HUES6 (cell line): ENCODE data around the gene SMAD5.

Source experiments
- H3K27ac ChIP-seq: 2 replicates; pipeline ENCODE4 v1.7.0; 2013; ENCODE audit warnings: low read depth, mild to moderate bottlenecking, low read length, inconsistent platforms
- H3K27me3 ChIP-seq: 2 replicates; pipeline ENCODE4 v1.6.1; 2013; ENCODE audit warnings: low read length; ENCODE audit not compliant: control insufficient read depth, insufficient read depth
- H3K36me3 ChIP-seq: 2 replicates; pipeline ENCODE4 v1.6.1; 2013; ENCODE audit warnings: low read length; ENCODE audit not compliant: control insufficient read depth, insufficient read depth
- H3K4me1 ChIP-seq: 2 replicates; pipeline ENCODE4 v1.6.1; 2013; ENCODE audit warnings: low read length; ENCODE audit not compliant: control insufficient read depth, insufficient read depth
- H3K4me3 ChIP-seq: 2 replicates; pipeline ENCODE4 v1.5.1; 2013; ENCODE audit warnings: low read depth, low read length
- H3K9ac ChIP-seq: one replicate; pipeline ENCODE4 v1.6.1; 2013; ENCODE audit warnings: mild to moderate bottlenecking, low read length
- H3K9me3 ChIP-seq: 2 replicates; pipeline ENCODE4 v1.6.1; 2013; ENCODE audit warnings: low read depth, low read length; ENCODE audit not compliant: control insufficient read depth, insufficient read depth

Gene SMAD5

GRCh38 chr5:136132557-136133221 lies at the start of gene SMAD5:
Gene SMAD5 (plus strand): TSS chr5:136132845. CDS start chr5:136153761, 20,916 bp downstream.
- Histone ChIP-seq H3K27me3 (peaks cover under 1% of the 10 kb centered on the region; the same call in 1 of the 2 replicates), H3K9ac (peak within 1 kb of the TSS; percentile 95), H3K36me3 (no peaks in the 10 kb centered on the region), H3K9me3 (no peaks in the 10 kb centered on the region; the same call in 1 of the 2 replicates), H3K4me3 (peak within 1 kb of the TSS; percentile 81), H3K4me1 (peaks cover 12% of the 10 kb centered on the region), H3K27ac (peak within 1 kb of the TSS; percentile 91; the same call in 1 of the 2 replicates)

- peaks cover 14% of the 10 kb centered on the region for H3K27me3 ChIP-seq
- H3K4me1 ChIP-seq = 0 out of 2 replicates have a peak, but pooled peaks cover 5% of the 10 kb centered on the region
- no peak overlapping the region for H3K4me3 ChIP-seq
- no peak overlapping the region for H3K9ac ChIP-seq
- no peak overlapping the region for H3K27ac ChIP-seq
- no peaks in the 10 kb centered on the region for H3K36me3 ChIP-seq
- H3K9me3 ChIP-seq = no peaks in the 10 kb centered on the region
Observed at GRCh38 chr5:136084698-136085097, 47.9 kb upstream of the SMAD5 start.

GRCh38 chr5:136086783-136087566 lies 45.7 kb upstream of the SMAD5 start:
- no peak overlapping the region for H3K9ac ChIP-seq
- no peaks in the 10 kb centered on the region for H3K36me3 ChIP-seq

GRCh38 chr5:136087961-136088871 lies 44.4 kb upstream of the SMAD5 start:
- H3K4me1 ChIP-seq = no peaks in the 10 kb centered on the region
- H3K36me3 ChIP-seq = no peaks in the 10 kb centered on the region
- H3K27ac ChIP-seq = no peak overlapping the region
- peaks cover 6% of the 10 kb centered on the region; the same call in 1 of the 2 replicates for H3K27me3 ChIP-seq
- no peak overlapping the region for H3K4me3 ChIP-seq
- no peak overlapping the region for H3K9ac ChIP-seq
- H3K9me3 ChIP-seq = no peaks in the 10 kb centered on the region

More at GRCh38 chr5:136086783-136087566, 45.7 kb upstream of the SMAD5 start:
- 0 out of 2 replicates have a peak, but pooled peaks cover 5% of the 10 kb centered on the region for H3K4me1 ChIP-seq
- H3K4me3 ChIP-seq = no peak overlapping the region
- no peak overlapping the region for H3K27ac ChIP-seq
- no peaks in the 10 kb centered on the region for H3K9me3 ChIP-seq
- peaks cover 10% of the 10 kb centered on the region; the same call in 1 of the 2 replicates for H3K27me3 ChIP-seq

GRCh38 chr5:136089791-136090190 lies 42.9 kb upstream of the SMAD5 start:
- Histone ChIP-seq H3K27ac (no peak overlapping the region), H3K9ac (no peak overlapping the region), H3K36me3 (no peaks in the 10 kb centered on the region), H3K9me3 (no peaks in the 10 kb centered on the region), H3K27me3 (no peaks in the 10 kb centered on the region), H3K4me1 (no peaks in the 10 kb centered on the region), H3K4me3 (no peak overlapping the region)

GRCh38 chr5:136090319-136090718 lies 42.3 kb upstream of the SMAD5 start:
- H3K4me1 ChIP-seq = no peaks in the 10 kb centered on the region
- no peak overlapping the region for H3K9ac ChIP-seq
- no peak overlapping the region for H3K27ac ChIP-seq
- H3K4me3 ChIP-seq = no peak overlapping the region
- H3K36me3 ChIP-seq = no peaks in the 10 kb centered on the region
- no peaks in the 10 kb centered on the region for H3K27me3 ChIP-seq
- no peaks in the 10 kb centered on the region for H3K9me3 ChIP-seq

GRCh38 chr5:136094189-136094912 lies 38.3 kb upstream of the SMAD5 start:
- H3K9me3 ChIP-seq = no peaks in the 10 kb centered on the region
- no peak overlapping the region for H3K27ac ChIP-seq
- no peak overlapping the region for H3K4me3 ChIP-seq
- no peaks in the 10 kb centered on the region for H3K36me3 ChIP-seq
- H3K4me1 ChIP-seq = peaks cover 5% of the 10 kb centered on the region; the same call in 1 of the 2 replicates
- no peak overlapping the region for H3K9ac ChIP-seq
- no peaks in the 10 kb centered on the region for H3K27me3 ChIP-seq

- H3K27me3 ChIP-seq = no peaks in the 10 kb centered on the region
- H3K9me3 ChIP-seq = no peaks in the 10 kb centered on the region
- no peaks in the 10 kb centered on the region for H3K36me3 ChIP-seq
- no peak overlapping the region for H3K9ac ChIP-seq
- H3K4me3 ChIP-seq = no peak overlapping the region
- H3K27ac ChIP-seq = no peak overlapping the region
- H3K4me1 ChIP-seq = peaks cover 5% of the 10 kb centered on the region; the same call in 1 of the 2 replicates
Observed at GRCh38 chr5:136094913-136095641, 37.6 kb upstream of the SMAD5 start.

- H3K4me3 ChIP-seq = no peak overlapping the region
- H3K27ac ChIP-seq = no peak overlapping the region
- peaks cover 5% of the 10 kb centered on the region; the same call in 1 of the 2 replicates for H3K4me1 ChIP-seq
- H3K27me3 ChIP-seq = no peaks in the 10 kb centered on the region
- no peaks in the 10 kb centered on the region for H3K9me3 ChIP-seq
- H3K36me3 ChIP-seq = no peaks in the 10 kb centered on the region
- H3K9ac ChIP-seq = no peak overlapping the region
Observed at GRCh38 chr5:136098176-136098575, 34.5 kb upstream of the SMAD5 start.
